HG03095 (cell line): ENCODE data around the gene RYK.
"Not testable (repeated sequence)": the region's sequence is repeated elsewhere in the genome, so short reads cannot be mapped to it uniquely, and the experiment has no call there.

Source experiments
- ATAC-seq: cut with Tn5 transposase; IDR thresholded peaks from one replicate; pipeline ENCODE4 v1.9.1; 2021; ENCODE audit warnings: moderate library complexity; ENCODE audit not compliant: unreplicated experiment

The RYK gene

GRCh38 chr3:134224796-134225156 is 25.9 kb downstream of the RYK start:
- ATAC-seq = not testable (repeated sequence)

- ATAC-seq = no peak
These were observed 27.8 kb downstream of the RYK start for GRCh38 chr3:134222835-134223234.

- no peak for ATAC-seq
These were observed 33.8 kb downstream of the RYK start for GRCh38 chr3:134216851-134217250.

- ATAC-seq = no peak
These were observed 34.4 kb downstream of the RYK start for GRCh38 chr3:134216191-134216764.

- no peak for ATAC-seq
These were observed 36.4 kb downstream of the RYK start for GRCh38 chr3:134214239-134214638.

GRCh38 chr3:134212967-134213665 is 37.5 kb downstream of the RYK start:
- peak; percentile 70 for ATAC-seq

- ATAC-seq = peak; percentile 61
These were observed 38.9 kb downstream of the RYK start for GRCh38 chr3:134211797-134212196.

GRCh38 chr3:134205451-134205850 is 45.2 kb downstream of the RYK start:
- no peak for ATAC-seq

GRCh38 chr3:134201201-134202130 is 49.2 kb downstream of the RYK start:
- ATAC-seq = no peak

GRCh38 chr3:134199880-134200279 is 50.8 kb downstream of the RYK start:
- ATAC-seq = not testable (repeated sequence)

GRCh38 chr3:134199240-134199639 is 51.4 kb downstream of the RYK start:
- no peak for ATAC-seq

- no peak for ATAC-seq
These were observed 52.2 kb downstream of the RYK start for GRCh38 chr3:134198414-134198813.

- no peak for ATAC-seq
These were observed 52.9 kb downstream of the RYK start for GRCh38 chr3:134197681-134198261.

- no peak for ATAC-seq
These were observed 56.4 kb downstream of the RYK start for GRCh38 chr3:134194247-134194646.

- no peak for ATAC-seq
These were observed 60.4 kb downstream of the RYK start for GRCh38 chr3:134190250-134190649.

GRCh38 chr3:134189849-134190248 is 60.8 kb downstream of the RYK start:
- no peak for ATAC-seq

- ATAC-seq = no peak
These were observed 64.3 kb downstream of the RYK start for GRCh38 chr3:134186391-134186790.

- no peak for ATAC-seq
These were observed 69.9 kb downstream of the RYK start for GRCh38 chr3:134180761-134181160.

GRCh38 chr3:134179508-134179907 is 71.2 kb downstream of the RYK start:
- no peak for ATAC-seq

GRCh38 chr3:134163096-134163495 is 87.6 kb downstream of the RYK start:
- ATAC-seq = no peak

- ATAC-seq = no peak
These were observed 88.6 kb downstream of the RYK start for GRCh38 chr3:134161898-134162615.
